ENCODE data around the gene DNAH8. TPM values are rescaled to one million over a fixed set of nuclear protein-coding genes. Genes with fewer than 3 reads are reported as not detected.

DNAH8 gene
- total and polyA plus RNA-seq, 2 donors (not counting 3 experiments of a cell fraction or from before 2014, with no cell fraction given), result 0.29 to 0.61 TPM

DNA sequence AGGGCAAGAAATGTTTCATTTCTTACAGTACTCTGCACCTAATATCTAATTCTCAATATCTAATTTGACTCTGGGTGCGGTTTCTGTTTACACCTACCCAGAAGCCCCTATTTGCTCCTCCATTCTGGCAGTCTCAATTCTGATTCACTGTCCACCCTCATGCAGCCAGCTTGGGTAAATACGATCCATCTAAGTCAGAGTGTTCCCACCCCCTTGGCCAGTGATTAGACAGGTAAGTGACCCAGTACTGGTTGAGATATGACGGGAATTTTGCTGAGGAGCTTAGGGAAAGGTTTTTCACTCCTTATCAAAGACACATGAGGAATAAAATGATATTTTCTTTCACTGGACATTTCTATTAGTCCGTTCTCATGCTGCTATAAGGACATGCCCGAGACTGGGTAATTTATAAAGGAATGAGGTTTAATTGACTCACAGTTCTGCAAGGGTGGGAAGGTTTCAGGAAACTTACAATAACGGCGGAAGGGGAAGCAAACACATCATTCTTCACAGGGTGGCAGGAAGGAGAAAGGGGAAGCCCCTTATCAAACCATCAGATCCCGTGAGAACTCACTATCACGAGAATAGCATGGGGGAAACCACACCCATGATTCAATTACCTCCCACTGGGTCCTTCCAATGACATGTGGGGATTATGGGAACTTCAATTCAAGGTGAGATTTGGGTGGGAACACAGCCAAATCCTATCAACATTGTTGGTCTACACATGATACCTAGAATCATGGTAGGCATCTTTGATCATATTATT is 41.5 kb upstream of the DNAH8 start:
- H3K36me3 ChIP-seq (ENCODE audit: control insufficient read depth in 2 of 2, extremely low read depth in 1 of 2, insufficient read depth in 2 of 2, low read length in 2 of 2), result peaks cover 2 to 6% of the 10 kb centered on the region in 2 experiments
- H3K4me2 ChIP-seq (ENCODE audit: insufficient read depth, low read length), result peak overlapping the region; percentile 74
- no peaks in the 10 kb centered on the region for H3K9me3 ChIP-seq (replicated peaks; ENCODE audit: control insufficient read depth, insufficient read depth, low read length)
- dilution Hi-C loops (cut with MboI; ENCODE audit: extremely low pct_ligation_motif_present, low sequenced_read_pairs), result no loop called here
- H3K9me1 ChIP-seq (replicated peaks; ENCODE audit: control insufficient read depth, extremely low read depth, insufficient read depth, low read length), result no peaks in the 10 kb centered on the region
- no peak overlapping the region for H3K4me3 ChIP-seq (replicated peaks in 1 of 3; ENCODE audit: insufficient read depth in 1 of 3, low read depth in 1 of 3, low read length in 3 of 3)
- H3K4me1 ChIP-seq (ENCODE audit: control insufficient read depth, extremely low read depth, insufficient read depth, low read length), result peaks cover 15% of the 10 kb centered on the region
- no peaks in the 10 kb centered on the region for H3K79me2 ChIP-seq (ENCODE audit: control insufficient read depth, insufficient read depth, low read length)
- TF ChIP-seq JUN (IDR thresholded peaks at IDR 0.05; ENCODE audit: borderline replicate concordance, insufficient read depth, insufficient read length, low read depth), result no peak
- TF ChIP-seq POLR2AphosphoS5 (IDR thresholded peaks at IDR 0.05; ENCODE audit: insufficient read depth, low read depth, low read length), result peak; percentile 36
- peak; percentile 96 for TF ChIP-seq GATA2 (IDR thresholded peaks at IDR 0.05; ENCODE audit: insufficient read depth, insufficient read length, low read depth, low read length)
- TF ChIP-seq MYC (IDR thresholded peaks at IDR 0.05; ENCODE audit: low read depth, low read length), result no peak
- no peak for TF ChIP-seq POLR2A (IDR thresholded peaks at IDR 0.05; ENCODE audit: low read depth, low read length)
- peak; percentile 49 for TF ChIP-seq FOS (IDR thresholded peaks at IDR 0.05; ENCODE audit: borderline replicate concordance, insufficient read depth, low read length)
- POLR2A ChIA-PET, result no interaction called here
- peak overlapping the region; percentile 85 for H2AFZ ChIP-seq (ENCODE audit: low read depth, low read length)
- H3K27me3 ChIP-seq (ENCODE audit: control insufficient read depth in 2 of 2, insufficient read depth in 2 of 2, low read length in 2 of 2), result no peaks in the 10 kb centered on the region
- FAIRE-seq (peak; percentile 80), DNase-seq (ENCODE audit: low read depth, low spot score) (peak; percentile 71)
- BruUV-seq (replicated peaks), result no TSS peak
- intact Hi-C loops (cut with micrococcal nuclease), result loop anchor here (2.0 to 10.0 kb wide), 4 partner anchors 101 to 969 kb away; no protein-coding TSS in a partner anchor
- CTCF ChIA-PET, result interaction anchor here (0.5 to 1.7 kb wide), 10 partner anchors 17 to 968 kb away, joined by 3 to 12 read pairs (median 4); no protein-coding TSS in a partner anchor
- peak overlapping the region; percentile 56 for H3K27ac ChIP-seq (ENCODE audit: insufficient read depth, low read depth, low read length)
- no peaks in the 10 kb centered on the region for H4K20me1 ChIP-seq (replicated peaks; ENCODE audit: control insufficient read depth, extremely low read depth, insufficient read depth, low read length)
- H3K9ac ChIP-seq (replicated peaks; ENCODE audit: extremely low read depth, insufficient read depth, low read length), result no peak overlapping the region
